ENCODE measurements around the gene TPCN2.

Gene TPCN2

DNA sequence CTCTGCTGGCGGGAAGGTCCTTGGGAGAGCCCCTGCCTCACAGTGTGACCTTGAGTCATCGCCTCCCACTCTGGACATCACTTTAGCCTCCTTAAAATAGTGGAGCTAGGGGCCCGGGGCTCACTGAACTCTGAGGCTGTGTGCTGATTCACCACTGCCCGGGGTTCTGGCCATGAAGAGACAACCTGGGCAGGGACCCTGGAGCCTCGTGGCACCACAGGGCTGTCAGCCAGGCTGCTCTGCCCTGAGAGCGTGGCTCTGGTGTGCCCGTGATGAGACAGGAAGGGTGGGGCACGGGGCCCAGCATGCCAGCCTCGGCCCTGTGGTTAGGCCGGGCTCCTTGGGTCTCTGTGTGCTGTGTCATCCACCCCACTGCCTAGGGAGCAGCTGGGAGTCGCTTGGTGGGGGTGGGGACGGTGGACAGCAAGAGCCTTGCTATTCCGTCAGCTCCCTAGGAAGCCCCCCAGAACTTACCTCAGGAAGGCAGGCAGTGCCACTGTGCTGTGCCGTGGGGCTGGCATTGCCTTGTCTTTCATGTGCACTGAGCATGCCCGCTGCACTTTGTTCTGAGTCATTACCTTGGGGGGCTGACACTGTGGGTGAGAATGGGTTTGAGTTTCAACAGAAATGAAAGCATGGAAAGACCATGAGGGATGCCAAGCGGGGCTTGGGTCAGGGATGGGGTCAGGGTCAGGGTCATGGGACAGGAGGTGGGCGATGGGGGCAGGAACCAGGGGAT, 31.7 kb downstream of the TPCN2 start:
- DNase-seq (ENCODE audit: insufficient read length, low spot score) (no peak), FAIRE-seq (no peak)
- TF ChIP-seq CTCF (IDR thresholded peaks at IDR 0.05; ENCODE audit: insufficient read depth, missing control alignments): no peak

GRCh38 chr11:69081180-69081579, 32.4 kb downstream of the TPCN2 start:
- DNase-seq (ENCODE audit: insufficient read length, low spot score) (no peak), FAIRE-seq (no peak)
- no peak for TF ChIP-seq CTCF (IDR thresholded peaks at IDR 0.05; ENCODE audit: insufficient read depth, missing control alignments)

GRCh38 chr11:69083531-69084247, 35.0 kb downstream of the TPCN2 start:
- FAIRE-seq (no peak), DNase-seq (ENCODE audit: insufficient read length, low spot score) (no peak)
- no peak for TF ChIP-seq CTCF (IDR thresholded peaks at IDR 0.05; ENCODE audit: insufficient read depth, missing control alignments)

DNA sequence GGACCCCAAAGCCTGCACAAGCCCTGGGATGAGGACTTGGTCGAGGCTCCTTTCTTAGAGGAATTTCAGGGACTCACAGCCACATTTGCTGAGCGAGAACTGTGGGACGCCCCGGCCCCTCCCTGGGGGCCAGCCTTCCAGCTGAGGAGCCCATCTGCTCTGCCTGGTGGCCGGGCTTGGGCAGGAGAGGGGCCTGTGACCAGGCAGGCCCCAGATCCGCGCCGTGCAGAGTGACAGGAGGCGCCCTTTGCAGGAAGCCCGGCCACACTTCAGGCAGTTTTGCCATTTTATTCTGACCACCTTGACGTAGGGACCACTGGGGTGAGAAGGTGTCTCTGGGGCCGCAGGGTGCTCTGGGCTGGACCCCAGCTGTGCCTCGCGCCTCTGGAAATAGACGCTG, 35.6 kb downstream of the TPCN2 start:
- no peak for DNase-seq (ENCODE audit: insufficient read length, low spot score)
- TF ChIP-seq CTCF (IDR thresholded peaks at IDR 0.05; ENCODE audit: insufficient read depth, missing control alignments): no peak
- no peak for FAIRE-seq

- TF ChIP-seq CTCF (IDR thresholded peaks at IDR 0.05; ENCODE audit: insufficient read depth, missing control alignments): no peak
- no peak for DNase-seq (ENCODE audit: insufficient read length, low spot score)
- no peak for FAIRE-seq
These were observed 36.9 kb downstream of the TPCN2 start for GRCh38 chr11:69085490-69086095.

DNA sequence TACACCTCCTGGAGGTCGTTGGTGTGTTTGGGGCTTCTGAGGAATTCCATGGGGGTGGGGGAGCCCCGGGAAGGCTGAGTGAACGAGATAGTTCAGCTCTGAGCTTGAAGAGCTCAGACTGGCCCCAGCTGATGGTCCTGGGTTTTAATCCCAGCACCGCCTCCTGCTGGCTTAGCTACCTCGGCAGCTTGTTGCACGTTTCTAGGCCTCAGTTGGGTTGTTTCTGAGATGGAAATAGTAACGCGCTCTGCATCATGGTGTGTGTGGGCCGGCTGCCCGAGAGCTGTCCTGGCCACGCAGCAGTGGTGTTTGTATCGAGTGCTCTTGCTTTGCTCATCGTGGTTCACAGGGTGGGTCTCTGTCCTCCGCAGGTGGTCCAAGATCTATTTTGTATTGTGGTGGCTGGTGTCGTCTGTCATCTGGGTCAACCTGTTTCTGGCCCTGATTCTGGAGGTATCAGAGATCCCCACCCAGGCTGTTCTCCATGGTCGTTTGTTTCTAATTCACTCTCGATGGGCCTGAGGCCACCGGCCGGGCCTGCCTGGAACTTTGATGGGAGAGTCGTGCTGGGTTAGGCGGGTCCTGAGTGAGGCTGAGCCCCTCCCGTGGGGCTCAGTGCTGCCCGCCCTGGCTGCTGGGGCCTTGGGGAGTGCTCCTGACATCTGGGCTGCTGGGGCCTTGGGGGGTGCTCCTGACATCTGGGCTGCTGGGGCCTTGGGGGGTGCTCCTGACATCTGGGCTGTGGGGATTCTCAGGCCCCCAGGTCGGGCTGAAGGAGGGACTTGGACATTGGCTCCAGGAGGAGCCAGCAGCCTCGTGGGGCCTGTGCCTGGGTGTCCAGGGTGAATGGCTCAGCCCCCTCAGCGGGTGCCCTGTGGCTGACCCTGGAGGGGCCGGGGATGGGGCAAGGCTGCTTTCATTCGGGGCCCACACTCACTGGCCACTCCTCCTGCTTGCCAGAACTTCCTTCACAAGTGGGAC, 37.7 kb downstream of the TPCN2 start:
- FAIRE-seq (no peak), DNase-seq (ENCODE audit: insufficient read length, low spot score) (no peak)
- no peak for TF ChIP-seq CTCF (IDR thresholded peaks at IDR 0.05; ENCODE audit: insufficient read depth, missing control alignments)
